Psoas muscle (tissue), 8 donors: Measurements from ENCODE around the gene FAM222B. TPM values are rescaled to one million over a fixed set of nuclear protein-coding genes. Genes with fewer than 3 reads are reported as not detected.

Experiments
- ATAC-seq, 4 donors: fragments of 200-7000 bp; cut with Tn5 transposase; one replicate each; pipeline ENCODE4 v1.9.1; 2020; ENCODE audit warnings: moderate library complexity in 3 of 4, mild to moderate bottlenecking in 2 of 4
- DNase-seq, 2 donors: peaks; one replicate each; pipeline ENCODE4 v3.0.0-alpha.2; 2020
- H3K27ac ChIP-seq: fragments of 200-600 bp; one replicate; pipeline ENCODE4 v1.8.0; 2022
- H3K27me3 ChIP-seq, 3 donors: fragments of 200-600 bp in 1 of 3; one replicate each; pipeline versions ENCODE4 v1.6.1 to v1.8.0; 2013 to 2022; ENCODE audit warnings: low read length in 2 of 3, mild to moderate bottlenecking in 2 of 3, moderate library complexity in 1 of 3; ENCODE audit not compliant: insufficient read depth in 3 of 3
- H3K36me3 ChIP-seq, 2 donors: fragments of 200-600 bp in 1 of 2; one replicate each; pipeline versions ENCODE4 v1.6.1 to v1.8.0; 2013 to 2022; ENCODE audit warnings: low read depth in 1 of 2, mild to moderate bottlenecking in 1 of 2, moderate library complexity in 1 of 2; ENCODE audit not compliant: insufficient read depth in 1 of 2
- H3K4me1 ChIP-seq: fragments of 200-600 bp; one replicate; pipeline ENCODE4 v1.8.0; 2022
- H3K4me3 ChIP-seq: fragments of 200-600 bp; one replicate; pipeline ENCODE4 v1.8.0; 2022; ENCODE audit warnings: mild to moderate bottlenecking
- H3K9me3 ChIP-seq: fragments of 200-600 bp; one replicate; pipeline ENCODE4 v1.8.0; 2022
- WGBS, 3 donors: extraction: QIAGEN DNeasy Blood & Tissue Kit; methylation state at CpG; one replicate each; pipeline versions ENCODE4 v1.1.6 to v1.1.7; 2013; 5-methylcytosine and 5-hydroxymethylcytosine counted together
- intact Hi-C, 2 donors: fragments of 100-400 bp; cut with DNase I; formaldehyde crosslinking; loops; one replicate each; pipeline versions ENCODE4 v1.11.0 to v1.14.2; 2022
- polyA plus RNA-seq, 3 donors: library from polyadenylated mRNA; stranded (reverse); fragments of 200-250 nt; gene quantifications; one replicate each; pipeline ENCODE4 v1.2.3, GENCODE V29; 2013
- total RNA-seq, 4 donors: library from RNA; stranded (reverse); fragmentation: NEBNext Ultra II Directional in 2 of 4; extraction: Animal tissue kit (Norgen Biotek cat#: 25700) in 2 of 4; gene quantifications; one replicate each; pipeline versions ENCODE4 v1.2.1 to v1.2.4, GENCODE V29; 2021 to 2023
- TF ChIP-seq, protein P1 (sequence below): fragments of 200-600 bp; IDR thresholded peaks from one replicate; pipeline ENCODE4 v1.8.0; 2022; ENCODE audit warnings: antibody characterized with exemption
- donor health status: healthy with polysubstance abuse.
- donor health status: DM: no; HTN: no; CAD: no; lungs with moderate emphysema.
- donor health status: Bipolar disorder and iron deficiency.
- donor health status: healthy.
- donor health status: DM: yes; HTN: yes; CAD: no.
- donor health status: DM: no; HTN: no; CAD: no.
- donor health status: DM: no; HTN: no; CAD: no.
- donor health status: DM: yes; HTN: yes; CAD: no.

The FAM222B gene
- total and polyA plus RNA-seq, 7 donors, result 22.4 to 66.2 (median 32.2) TPM

DNA sequence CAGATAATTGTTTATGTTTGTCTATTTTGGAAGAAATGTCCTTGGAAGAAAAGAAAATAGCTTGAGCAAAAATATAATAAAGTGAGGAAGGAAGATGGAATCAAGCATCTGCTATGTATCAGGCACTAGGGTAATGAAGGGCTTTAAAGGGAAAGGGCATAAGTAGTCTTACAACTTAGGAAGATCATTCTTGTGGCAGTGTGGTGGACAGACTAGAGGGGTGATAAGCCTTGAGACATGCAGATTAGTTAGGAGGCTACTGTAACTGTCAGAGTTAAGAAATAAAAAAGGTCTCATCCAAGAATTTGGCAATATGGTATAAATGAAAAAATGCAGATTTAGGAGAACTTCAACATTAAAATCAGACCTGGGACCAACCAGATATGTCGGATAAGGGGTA, 14.9 kb downstream of the FAM222B start:
- H3K4me1 ChIP-seq, result no peaks in the 10 kb centered on the region
- 94 to 100% (median 96%) methylated on average over 1 of the region's 1 CpG for WGBS, 3 donors
- DNase-seq (no peak), ATAC-seq (no peak)
- H3K9me3 ChIP-seq, result no peaks in the 10 kb centered on the region
- no peak overlapping the region for H3K4me3 ChIP-seq
- no peak overlapping the region for H3K27ac ChIP-seq
- intact Hi-C loops, result no loop called here
- TF ChIP-seq, protein P1, sequence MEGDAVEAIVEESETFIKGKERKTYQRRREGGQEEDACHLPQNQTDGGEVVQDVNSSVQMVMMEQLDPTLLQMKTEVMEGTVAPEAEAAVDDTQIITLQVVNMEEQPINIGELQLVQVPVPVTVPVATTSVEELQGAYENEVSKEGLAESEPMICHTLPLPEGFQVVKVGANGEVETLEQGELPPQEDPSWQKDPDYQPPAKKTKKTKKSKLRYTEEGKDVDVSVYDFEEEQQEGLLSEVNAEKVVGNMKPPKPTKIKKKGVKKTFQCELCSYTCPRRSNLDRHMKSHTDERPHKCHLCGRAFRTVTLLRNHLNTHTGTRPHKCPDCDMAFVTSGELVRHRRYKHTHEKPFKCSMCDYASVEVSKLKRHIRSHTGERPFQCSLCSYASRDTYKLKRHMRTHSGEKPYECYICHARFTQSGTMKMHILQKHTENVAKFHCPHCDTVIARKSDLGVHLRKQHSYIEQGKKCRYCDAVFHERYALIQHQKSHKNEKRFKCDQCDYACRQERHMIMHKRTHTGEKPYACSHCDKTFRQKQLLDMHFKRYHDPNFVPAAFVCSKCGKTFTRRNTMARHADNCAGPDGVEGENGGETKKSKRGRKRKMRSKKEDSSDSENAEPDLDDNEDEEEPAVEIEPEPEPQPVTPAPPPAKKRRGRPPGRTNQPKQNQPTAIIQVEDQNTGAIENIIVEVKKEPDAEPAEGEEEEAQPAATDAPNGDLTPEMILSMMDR, result no peak
- no peaks in the 10 kb centered on the region for H3K27me3 ChIP-seq
- no peaks in the 10 kb centered on the region for H3K36me3 ChIP-seq

DNA sequence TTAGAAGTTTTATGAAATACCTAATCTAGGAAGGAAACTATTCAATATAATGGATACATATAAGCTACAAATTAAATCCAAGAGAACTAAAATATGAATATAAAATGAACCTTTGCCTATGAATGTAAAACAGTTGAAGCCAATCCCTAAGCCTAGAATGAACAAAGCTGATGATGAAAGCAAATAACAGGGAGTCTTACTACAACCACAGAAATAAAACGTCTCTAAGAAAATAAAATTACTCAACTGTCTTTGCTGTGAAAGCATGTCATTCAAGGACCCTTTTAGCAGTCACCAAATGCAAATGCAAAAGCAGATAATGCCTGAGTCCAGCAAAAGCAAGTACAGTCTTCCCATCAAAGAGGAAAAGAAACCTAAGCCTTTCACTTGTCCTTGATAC, 23.0 kb downstream of the FAM222B start:
- no peak overlapping the region for H3K4me3 ChIP-seq
- no peak overlapping the region for H3K27ac ChIP-seq
- TF ChIP-seq, protein P1, result no peak
- no peaks in the 10 kb centered on the region for H3K36me3 ChIP-seq
- no peaks in the 10 kb centered on the region for H3K9me3 ChIP-seq
- peaks cover 20% of the 10 kb centered on the region for H3K4me1 ChIP-seq
- 26 to 59% (median 42%) methylated on average over 1 of the region's 1 CpG for WGBS, 3 donors
- ATAC-seq, result peak in 3 of 4 donors; percentile 55 to 74 (median 72)
- H3K27me3 ChIP-seq, result no peaks in the 10 kb centered on the region
- no peak for DNase-seq
- intact Hi-C loops, result no loop called here

DNA sequence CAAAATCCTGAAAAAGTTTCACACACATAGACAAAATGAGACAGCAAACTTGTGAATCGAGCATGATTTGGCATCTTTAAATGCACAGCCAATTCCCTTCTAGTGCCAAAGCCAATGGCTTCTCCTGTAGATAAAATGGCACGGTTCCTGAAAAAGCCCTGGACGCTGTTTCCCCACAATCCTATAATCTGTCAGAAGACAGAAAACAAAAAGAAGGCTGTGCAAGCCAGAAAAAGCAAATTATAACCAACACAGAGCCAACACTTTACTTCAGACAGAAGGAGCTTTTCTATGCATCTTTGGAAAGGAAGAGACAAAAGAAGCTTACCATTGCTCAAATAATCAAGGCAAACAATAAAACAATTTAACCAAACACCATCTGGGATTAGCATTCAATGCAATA, 23.8 kb downstream of the FAM222B start:
- ATAC-seq, result no peak
- H3K27me3 ChIP-seq, result no peaks in the 10 kb centered on the region
- WGBS, 3 donors, result 60 to 76% (median 64%) methylated on average over 3 of the region's 3 CpGs
- intact Hi-C loops, result no loop called here
- no peaks in the 10 kb centered on the region for H3K36me3 ChIP-seq
- H3K27ac ChIP-seq, result no peak overlapping the region
- H3K4me3 ChIP-seq, result no peak overlapping the region
- H3K4me1 ChIP-seq, result peaks cover 20% of the 10 kb centered on the region
- H3K9me3 ChIP-seq, result no peaks in the 10 kb centered on the region
- no peak for DNase-seq
- TF ChIP-seq, protein P1, result no peak

DNA sequence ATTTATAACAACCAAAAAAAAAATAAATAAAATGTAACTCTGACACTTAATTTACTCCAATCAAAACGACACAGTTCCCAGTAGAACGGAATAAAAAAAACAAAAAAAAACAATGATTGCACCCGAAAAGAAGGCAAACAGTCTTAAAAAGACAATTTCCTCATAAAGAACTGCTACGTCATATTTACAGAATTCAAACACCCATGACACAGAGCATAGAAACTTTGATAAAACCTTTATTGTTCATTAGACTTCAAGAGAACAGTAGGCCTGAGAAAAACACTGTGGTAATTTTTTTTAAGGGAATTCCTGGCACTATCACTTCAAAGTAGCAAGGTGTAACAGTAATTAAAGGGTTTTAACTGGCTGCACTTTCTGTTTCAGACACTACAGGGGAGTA, 26.1 kb downstream of the FAM222B start:
- WGBS, 3 donors, result 80 to 88% (median 84%) methylated on average over 4 of the region's 4 CpGs
- ATAC-seq (no peak), DNase-seq (no peak)
- no peak overlapping the region for H3K4me3 ChIP-seq
- peaks cover 22% of the 10 kb centered on the region for H3K4me1 ChIP-seq
- no peaks in the 10 kb centered on the region for H3K9me3 ChIP-seq
- H3K36me3 ChIP-seq, result no peaks in the 10 kb centered on the region
- TF ChIP-seq, protein P1, result no peak
- no peaks in the 10 kb centered on the region for H3K27me3 ChIP-seq
- intact Hi-C loops, result no loop called here
- no peak overlapping the region for H3K27ac ChIP-seq

DNA sequence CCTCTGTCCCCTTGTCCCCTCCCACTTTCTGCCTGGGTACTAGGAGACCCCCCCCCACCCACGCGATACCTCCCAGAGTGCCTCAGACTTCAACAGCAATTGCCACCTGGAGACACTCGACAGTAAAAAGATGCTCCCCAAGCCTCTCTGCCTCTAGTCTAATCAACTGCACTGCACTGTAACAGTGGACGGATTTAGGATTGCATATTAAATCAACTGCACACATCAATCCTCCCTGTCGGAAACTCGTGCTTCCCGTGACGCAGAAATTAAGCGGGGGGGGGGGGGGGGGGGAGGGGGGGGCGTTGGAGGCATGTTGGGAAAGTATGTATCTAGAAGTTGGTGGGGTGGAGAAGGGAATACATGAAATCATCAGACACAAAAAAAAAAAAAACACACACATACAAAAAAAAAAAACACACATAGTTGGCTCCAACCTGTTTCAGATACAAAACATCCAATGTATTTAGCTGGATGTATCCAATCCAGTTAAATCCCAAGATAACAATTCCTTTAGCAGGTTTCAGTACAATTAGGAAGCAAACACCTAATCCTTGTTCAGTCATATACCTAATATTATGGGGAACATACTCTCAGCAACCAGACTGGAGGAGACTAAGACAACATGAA, 29.7 kb downstream of the FAM222B start:
- intact Hi-C loops, result loop anchor here in 1 of 2 donors (5.0 kb wide), 1 partner anchor 44 kb away; the partner anchor contains the start of gene ERAL1
- ATAC-seq, result peak; percentile 23 to 32 (median 26)
- Histone ChIP-seq H3K9me3 (no peaks in the 10 kb centered on the region), H3K27me3 (no peaks in the 10 kb centered on the region), H3K4me1 (peaks cover 36% of the 10 kb centered on the region), H3K27ac (peak overlapping the region; percentile 91), H3K36me3 (no peaks in the 10 kb centered on the region), H3K4me3 (peak overlapping the region; percentile 91)
- WGBS, 3 donors, result 0% methylated on average over 4 to 9 of the region's 10 CpGs
- TF ChIP-seq, protein P1, result no peak
- DNase-seq, result no peak
